CD1c-positive myeloid dendritic cell (primary cell): ENCODE results near the gene CATSPER4.
A peak's percentile ranks its signal among the peaks of the same experiment; 100 is the strongest.

Source experiments
- DNase-seq: peaks from one replicate; pipeline ENCODE4 v3.0.0-alpha.2; 2016; ENCODE audit errors: extremely low spot score

The CATSPER4 gene

DNA sequence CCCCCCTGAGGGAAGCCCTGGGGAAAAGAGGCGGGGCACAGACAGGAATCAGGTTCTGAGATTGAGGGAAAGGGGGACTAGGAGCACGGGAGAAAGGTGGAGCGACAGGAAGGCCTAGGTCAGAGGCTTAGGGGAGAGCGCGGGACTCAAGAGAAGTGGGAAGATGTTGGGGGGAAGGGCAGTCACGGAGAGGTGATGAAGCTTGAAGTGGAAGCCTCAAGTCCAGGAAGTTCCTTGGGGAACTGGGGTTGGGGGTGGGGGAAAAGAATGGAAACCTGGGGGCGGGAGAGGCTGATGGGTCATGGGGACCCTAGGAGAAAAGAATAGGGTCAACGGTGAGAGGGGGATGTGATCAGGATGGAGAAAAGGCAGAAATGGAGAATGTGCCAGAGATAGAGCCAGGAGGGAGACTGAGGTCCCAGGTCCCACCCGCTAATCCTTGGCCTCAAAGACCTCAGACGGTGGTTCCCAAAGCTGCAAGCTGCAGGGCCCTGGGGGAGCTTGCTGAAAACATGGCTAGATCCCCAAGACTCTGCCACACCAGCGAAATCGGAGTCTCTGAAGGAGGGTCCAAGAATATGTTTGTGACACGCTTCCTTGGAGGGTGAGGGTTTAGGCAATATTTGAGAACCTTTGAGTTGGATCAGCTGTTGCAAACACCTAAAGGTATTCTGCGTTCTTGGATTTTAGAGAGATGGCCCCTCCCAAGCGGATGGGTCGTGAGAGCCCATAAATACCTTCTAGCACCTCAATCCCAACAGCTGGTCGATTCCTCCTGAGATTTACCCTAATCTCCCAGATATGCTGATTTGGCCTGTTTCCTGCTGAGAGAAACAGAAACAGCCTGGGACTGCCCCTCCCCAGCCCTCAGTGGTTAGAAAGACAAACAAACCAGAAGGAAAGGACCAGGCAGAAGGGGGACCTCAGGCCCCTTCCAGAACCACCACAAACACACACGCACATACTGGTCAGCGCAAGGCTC is 25.2 kb upstream of the CATSPER4 start:
- DNase-seq = no peak

DNA sequence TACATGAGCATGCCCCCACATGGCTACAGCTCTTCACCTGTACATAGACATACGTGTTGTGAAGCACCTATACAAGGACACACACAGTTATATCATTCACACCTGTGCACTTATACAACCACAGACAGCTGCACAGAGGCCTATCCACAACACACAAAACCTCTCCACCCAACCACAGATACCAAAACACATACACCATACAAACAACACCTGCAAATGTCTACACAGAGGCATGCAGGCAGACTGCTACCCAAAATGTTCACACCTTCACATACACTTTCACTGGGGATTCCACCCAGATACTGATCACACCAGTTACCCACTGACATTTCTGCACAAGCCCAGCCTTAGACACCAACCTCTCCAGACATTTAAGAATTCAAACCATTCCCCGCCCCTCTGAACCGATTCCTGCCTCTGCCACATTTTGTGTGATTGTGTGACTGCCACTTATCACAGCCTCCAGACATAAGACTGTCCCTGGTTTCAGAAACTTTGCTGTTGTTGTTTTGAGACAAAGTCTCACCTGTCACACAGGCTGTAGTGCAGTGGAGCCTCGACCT is 23.6 kb upstream of the CATSPER4 start:
- no peak for DNase-seq

DNA sequence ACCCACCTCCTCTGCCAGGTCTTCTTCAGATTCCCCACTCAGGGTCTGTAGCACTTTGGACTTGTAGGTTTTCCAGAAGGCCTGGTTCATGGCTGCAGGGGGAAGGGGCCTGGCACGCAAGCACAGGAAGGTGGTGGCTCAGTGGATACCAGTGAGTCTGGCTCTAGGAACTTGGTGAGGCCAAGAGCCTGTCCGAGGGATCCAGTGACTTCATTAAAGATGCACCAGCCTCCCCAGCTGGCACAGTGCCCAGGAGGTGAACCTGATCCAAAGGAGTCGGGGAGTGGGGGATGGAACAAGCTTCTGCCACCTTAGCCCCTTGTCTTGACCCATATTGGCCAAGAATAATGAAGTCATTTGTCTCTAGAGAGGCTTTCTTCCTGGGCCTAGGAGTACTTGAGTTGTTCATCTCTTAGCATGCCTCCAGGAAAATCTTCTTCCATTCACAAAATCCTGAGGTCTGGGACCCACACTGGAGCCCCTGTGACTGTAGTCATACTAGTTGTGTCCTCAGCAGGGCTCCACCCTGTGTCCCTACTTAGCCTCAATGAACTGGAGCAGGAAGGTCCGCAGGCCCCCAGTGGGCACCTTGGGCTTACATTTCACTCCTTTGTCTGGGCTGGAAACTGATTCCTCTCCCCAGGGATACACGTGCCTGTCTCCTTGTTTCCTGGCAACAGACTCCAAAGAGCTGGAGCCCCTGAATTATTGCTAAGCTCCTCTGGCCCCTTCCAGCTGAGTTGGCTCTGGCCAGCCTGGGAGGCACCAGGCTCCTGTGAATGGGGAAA is 21.8 kb upstream of the CATSPER4 start, which contains the start of gene C1orf232:
TSS of gene C1orf232 (minus strand) at position 554 of the 788 bp plus-strand sequence. CDS start at position 90, 464 bp downstream.
- DNase-seq = no peak

DNA sequence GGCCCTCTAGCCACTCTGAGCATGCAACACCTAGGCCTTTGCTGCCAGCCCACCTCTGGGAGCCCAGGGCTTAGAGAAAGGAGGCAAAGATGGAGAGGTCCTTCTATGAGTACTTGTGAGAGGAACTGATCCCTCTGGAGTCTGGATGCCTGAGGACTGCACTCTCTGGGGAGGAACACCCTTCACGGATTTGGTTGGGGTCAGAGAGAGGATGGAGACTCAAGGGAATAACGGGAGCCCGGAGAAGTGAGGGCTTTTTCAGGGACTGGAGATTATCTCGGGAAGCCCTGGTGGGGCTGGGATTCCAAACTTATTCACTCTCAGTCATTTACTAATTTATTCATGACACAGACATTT is 21.2 kb upstream of the CATSPER4 start:
- DNase-seq = no peak

GRCh38 chr1:26169669-26170471 is 20.5 kb upstream of the CATSPER4 start, which contains the start of gene ZNF593:
Gene ZNF593, plus strand, starts transcription at chr1:26169908. Its CDS starts 76 bp downstream, at chr1:26169984.
- peak; percentile 96 for DNase-seq

DNA sequence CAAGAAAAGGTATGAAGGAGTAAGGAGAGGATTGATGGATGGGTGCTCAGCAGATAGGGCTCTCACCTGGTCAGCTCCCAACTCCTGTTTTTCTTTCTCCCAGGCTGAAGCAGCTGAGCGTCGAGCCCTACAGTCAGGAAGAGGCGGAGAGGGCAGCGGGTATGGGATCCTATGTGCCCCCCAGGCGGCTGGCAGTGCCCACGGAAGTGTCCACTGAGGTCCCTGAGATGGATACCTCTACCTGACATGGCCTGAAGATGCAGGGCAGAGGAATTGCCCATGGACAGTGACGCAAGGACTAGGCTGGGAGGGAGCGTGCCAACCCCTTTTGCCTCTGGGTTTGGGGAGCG is 20.0 kb upstream of the CATSPER4 start:
- no peak for DNase-seq

DNA sequence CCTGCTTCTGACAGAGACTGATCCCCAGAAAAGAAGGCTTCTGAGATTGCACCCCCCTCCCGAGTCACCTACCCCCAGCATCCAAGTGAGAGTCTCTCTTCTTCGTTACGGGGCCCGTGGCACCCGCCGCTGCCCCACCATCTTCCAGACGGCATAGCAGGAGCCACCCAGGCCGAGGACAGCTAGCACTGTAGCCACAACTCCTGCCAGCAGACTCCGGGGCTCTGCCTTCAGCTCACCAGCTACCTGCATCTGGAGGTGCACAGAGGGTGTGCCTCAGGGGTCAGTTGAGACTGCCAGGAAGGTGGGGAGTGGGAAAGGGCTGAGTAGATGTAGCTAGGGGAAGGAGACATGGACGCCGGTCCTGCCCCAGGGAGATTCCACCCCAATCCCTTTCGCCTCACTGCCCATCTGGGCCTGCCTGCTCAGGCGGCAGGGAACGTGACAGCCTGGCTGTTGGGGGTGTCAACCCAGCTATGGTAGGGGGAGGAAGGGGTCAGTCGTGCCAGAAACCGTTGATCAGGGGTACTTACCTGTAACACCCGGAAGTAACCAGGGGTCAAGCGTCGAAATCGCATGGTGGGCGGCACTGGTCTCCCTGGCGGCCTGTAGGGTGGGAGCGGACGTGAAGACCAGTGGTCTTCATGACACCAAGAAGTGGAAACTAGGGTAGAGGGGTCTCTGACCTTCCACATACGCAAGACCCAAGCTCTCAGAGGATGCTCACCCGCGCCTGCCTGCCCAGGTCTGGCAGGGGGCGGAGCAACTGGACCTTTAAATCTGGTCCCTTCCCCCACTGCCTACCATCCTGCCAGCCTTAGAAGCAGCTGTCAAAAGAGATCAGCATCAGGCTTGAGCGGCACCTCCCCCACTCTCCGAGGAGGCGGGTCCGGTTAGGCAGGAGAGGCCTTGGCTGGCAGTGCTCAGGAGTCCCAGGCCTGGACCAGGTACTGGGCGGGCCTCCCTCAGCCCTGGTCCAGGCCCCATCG is 19.0 kb upstream of the CATSPER4 start, which contains the start of gene ZNF593OS:
TSS of gene ZNF593OS (minus strand) at position 749 of the 989 bp plus-strand sequence. CDS start at position 578, 171 bp downstream.
- DNase-seq = no peak

- no peak for DNase-seq
These were observed 15.1 kb upstream of the CATSPER4 start for GRCh38 chr1:26175346-26175745.

GRCh38 chr1:26177182-26177684 is 13.2 kb upstream of the CATSPER4 start, which contains the start of gene CNKSR1:
Gene CNKSR1, plus strand, starts transcription at chr1:26177491. Its CDS starts 57 bp downstream, at chr1:26177548.
- DNase-seq = no peak

GRCh38 chr1:26180010-26180506 is 10.3 kb upstream of the CATSPER4 start:
- DNase-seq = no peak

GRCh38 chr1:26181586-26182382 is 8.6 kb upstream of the CATSPER4 start:
- no peak for DNase-seq

DNA sequence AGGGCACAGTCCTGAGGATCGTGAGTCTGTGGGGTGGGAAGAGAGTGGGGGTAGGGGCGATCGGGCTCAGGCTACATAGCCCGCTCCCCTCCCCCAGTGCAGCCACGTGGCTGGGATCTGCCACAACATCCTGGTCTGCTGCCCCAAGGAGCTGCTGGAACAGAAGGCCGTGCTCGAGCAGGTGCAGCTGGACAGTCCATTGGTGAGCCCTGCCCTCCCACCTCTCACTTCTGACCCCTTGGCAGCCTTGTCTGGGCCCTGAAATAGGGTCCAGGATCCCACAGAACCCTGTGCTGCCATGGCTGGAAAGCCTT is 8.1 kb upstream of the CATSPER4 start:
- no peak for DNase-seq

DNA sequence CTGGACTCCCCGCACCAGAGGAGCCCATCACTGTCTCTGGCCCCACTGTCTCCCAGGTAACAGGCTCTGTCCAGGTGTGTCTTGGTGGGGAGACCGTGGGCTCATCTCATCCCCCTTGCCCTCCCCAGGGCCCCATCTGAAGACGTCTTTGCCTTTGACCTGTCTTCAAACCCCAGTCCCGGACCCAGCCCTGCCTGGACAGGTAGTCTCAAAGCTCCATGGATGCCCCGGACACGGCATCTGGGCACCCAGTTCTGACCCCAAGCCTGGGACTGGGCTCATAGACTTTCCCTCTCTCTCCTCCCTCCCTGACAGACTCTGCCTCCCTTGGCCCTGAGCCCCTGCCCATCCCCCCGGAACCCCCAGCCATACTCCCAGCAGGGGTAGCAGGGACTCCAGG is 6.3 kb upstream of the CATSPER4 start:
- no peak for DNase-seq

DNA sequence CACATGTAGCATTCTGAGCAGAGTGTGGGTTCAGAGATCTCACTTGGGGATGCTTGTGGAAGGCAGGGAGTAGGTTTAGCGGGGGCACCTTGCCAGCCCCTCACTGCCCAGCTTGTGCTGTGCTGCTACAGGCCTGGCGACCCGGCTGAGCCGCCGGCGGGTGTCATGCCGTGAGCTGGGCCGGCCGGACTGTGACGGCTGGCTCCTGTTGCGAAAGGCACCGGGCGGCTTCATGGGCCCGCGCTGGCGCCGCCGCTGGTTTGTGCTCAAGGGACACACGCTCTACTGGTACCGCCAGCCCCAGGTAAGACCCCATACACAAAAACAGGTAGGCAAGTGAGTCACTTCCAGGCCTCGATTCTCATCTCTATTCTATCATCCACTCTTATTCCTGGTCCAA is 5.5 kb upstream of the CATSPER4 start:
- DNase-seq = no peak

- no peak for DNase-seq
These were observed 2.5 kb upstream of the CATSPER4 start for GRCh38 chr1:26187882-26188281.

DNA sequence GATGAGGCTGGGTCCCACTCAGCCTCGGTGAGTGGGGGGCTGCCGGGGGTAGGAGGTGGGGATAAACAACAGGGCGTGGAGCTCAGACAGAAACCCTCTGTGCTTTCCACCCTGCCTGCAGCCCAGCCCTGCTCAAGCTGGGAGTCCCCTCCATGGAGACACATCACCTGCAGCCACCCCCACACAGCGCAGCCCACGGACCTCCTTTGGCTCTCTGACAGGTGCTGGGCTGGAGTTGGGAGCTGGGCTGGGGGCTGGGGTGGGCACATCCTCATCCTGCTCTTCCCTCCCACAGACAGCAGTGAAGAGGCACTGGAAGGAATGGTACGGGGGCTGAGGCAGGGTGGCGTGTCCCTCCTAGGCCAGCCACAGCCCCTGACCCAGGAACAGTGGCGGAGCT is 1.9 kb upstream of the CATSPER4 start:
- DNase-seq = no peak

GRCh38 chr1:26189331-26189730 is 1.1 kb upstream of the CATSPER4 start:
- no peak for DNase-seq

GRCh38 chr1:26189751-26190275 is 589 bp upstream of the CATSPER4 start:
- DNase-seq = no peak

DNA sequence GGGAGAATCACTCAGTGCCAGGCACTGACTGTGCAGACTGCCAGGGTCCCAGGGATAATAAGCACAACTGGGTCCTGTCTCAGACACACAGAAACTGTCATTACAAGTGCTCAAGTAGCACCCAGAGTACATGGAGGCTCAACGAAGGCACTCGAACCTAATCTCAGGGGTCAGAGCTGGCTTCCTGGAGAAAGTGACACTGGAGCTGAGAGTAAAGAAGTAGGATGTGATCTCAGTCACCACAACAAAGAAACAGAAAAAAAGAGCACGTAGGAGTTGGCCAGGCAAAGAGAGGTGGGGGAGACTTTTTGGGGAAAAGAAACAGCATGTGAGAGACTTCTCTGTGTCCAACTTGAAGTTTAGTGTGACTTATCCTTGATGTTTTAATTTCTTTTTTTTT is 1.3 kb downstream of the CATSPER4 start:
- DNase-seq = no peak
